ENCODE data around the gene POU3F3. TPM values are rescaled to one million over a fixed set of nuclear protein-coding genes. Genes with fewer than 3 reads are reported as not detected.
A peak's percentile ranks its signal among the peaks of the same experiment; 100 is the strongest.

POU3F3 gene
- total RNA-seq, 2 experiments from 2014 or later = not detected

DNA sequence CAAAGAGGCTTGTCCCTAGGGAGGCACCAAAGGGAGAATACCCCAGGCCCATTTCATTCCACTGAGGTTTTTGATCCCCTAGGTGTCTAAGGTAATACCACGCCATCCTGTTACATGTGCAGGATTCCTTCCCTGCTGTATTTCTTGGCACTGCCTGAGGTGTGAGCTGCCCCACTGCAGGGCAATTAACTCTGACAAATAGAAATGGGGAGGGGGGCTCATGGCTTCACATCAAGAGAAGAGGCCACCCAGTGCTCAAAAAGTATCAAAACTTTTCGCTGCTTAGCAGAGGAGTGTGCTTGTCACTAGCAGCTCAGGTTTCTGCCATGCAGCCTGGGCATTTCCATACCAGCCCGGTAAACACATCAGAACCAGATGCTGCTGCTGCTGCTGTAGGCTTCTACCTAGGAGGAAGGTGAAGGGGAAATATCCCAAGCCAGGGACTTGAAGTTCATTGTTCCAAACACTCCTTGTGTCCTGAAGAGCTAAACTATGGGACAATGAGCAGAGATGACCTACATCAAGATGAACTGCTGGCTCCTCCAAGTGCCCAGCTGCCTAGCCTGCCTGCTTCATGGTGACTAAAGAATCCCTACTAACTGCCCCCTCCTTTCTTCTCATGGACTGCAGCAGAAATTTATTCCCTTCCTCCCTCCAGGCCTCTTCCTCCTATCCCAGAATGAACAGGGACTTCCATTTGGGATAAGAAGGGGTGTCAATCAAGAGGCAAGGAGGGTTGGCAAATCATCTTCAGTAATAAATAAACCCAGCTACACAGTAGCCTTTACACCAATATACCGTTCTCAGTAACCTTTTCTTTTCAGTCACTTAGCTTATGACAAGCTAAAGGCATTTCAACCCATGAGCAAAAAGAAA, 16.4 kb downstream of the POU3F3 start:
- no peaks in the 10 kb centered on the region for H3K36me3 Mint-ChIP-seq (ENCODE audit: low read depth)

DNA sequence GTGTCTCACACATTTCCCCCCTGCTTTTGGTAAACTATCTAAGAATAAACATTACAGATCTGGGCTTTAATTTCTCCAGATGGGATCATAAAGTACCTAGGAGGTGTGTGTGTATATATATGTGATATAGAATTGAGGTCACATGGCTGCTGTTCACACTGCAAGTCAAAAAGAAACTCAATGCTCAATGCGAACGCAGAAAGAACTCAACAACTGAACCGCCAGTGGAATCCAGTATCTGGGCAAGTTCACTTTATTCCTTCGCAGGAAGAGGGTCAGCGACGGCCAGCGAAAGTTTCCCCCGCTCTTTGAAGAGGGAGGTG, 17.7 kb downstream of the POU3F3 start:
- POLR2A ChIA-PET = no interaction called here
- peaks cover 6% of the 10 kb centered on the region for H3K4me1 ChIP-seq (ENCODE audit: insufficient read depth, low read length)
- ATAC-seq (ENCODE audit: poor library complexity) = no peak
- peaks cover 84% of the 10 kb centered on the region for H3K27me3 Mint-ChIP-seq
- no peaks in the 10 kb centered on the region for H3K36me3 ChIP-seq (ENCODE audit: insufficient read depth, low read length)
- H3K27ac ChIP-seq (ENCODE audit: low read depth in 1 of 2, low read length in 2 of 2) = no peak overlapping the region
- H3K4me3 Mint-ChIP-seq = peak overlapping the region; percentile 30
- no peak for DNase-seq
- TF ChIP-seq, protein P1, sequence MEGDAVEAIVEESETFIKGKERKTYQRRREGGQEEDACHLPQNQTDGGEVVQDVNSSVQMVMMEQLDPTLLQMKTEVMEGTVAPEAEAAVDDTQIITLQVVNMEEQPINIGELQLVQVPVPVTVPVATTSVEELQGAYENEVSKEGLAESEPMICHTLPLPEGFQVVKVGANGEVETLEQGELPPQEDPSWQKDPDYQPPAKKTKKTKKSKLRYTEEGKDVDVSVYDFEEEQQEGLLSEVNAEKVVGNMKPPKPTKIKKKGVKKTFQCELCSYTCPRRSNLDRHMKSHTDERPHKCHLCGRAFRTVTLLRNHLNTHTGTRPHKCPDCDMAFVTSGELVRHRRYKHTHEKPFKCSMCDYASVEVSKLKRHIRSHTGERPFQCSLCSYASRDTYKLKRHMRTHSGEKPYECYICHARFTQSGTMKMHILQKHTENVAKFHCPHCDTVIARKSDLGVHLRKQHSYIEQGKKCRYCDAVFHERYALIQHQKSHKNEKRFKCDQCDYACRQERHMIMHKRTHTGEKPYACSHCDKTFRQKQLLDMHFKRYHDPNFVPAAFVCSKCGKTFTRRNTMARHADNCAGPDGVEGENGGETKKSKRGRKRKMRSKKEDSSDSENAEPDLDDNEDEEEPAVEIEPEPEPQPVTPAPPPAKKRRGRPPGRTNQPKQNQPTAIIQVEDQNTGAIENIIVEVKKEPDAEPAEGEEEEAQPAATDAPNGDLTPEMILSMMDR (IDR thresholded peaks at IDR 0.05) = no peak
- no peaks in the 10 kb centered on the region for H3K9me3 Mint-ChIP-seq
- peaks cover 53 to 69% of the 10 kb centered on the region in 2 experiments for H3K27me3 ChIP-seq (ENCODE audit: control insufficient read depth in 1 of 2, insufficient read depth in 2 of 2, low read length in 2 of 2)
- CTCF ChIA-PET = no interaction called here
- peaks cover 0 to 29% of the 10 kb centered on the region in 2 experiments for H3K9me3 ChIP-seq (ENCODE audit: control insufficient read depth in 1 of 2, insufficient read depth in 1 of 2, low read length in 2 of 2)
- no peak overlapping the region for H3K4me3 ChIP-seq (ENCODE audit: low read length)
- intact Hi-C loops (cut with DNase I, micrococcal nuclease) = no loop called here
- H3K4me1 Mint-ChIP-seq (ENCODE audit: low read depth) = peaks cover 9% of the 10 kb centered on the region
- H3K36me3 Mint-ChIP-seq (ENCODE audit: low read depth) = no peaks in the 10 kb centered on the region
- H3K27ac Mint-ChIP-seq = no peak overlapping the region

More for the DNA sequence above, 16.4 kb downstream of the POU3F3 start:
- no peaks in the 10 kb centered on the region for H3K36me3 ChIP-seq (ENCODE audit: insufficient read depth, low read length)
- peaks cover 88% of the 10 kb centered on the region for H3K27me3 Mint-ChIP-seq
- ATAC-seq (ENCODE audit: poor library complexity) (no peak), DNase-seq (no peak)
- no peak overlapping the region for H3K27ac ChIP-seq (ENCODE audit: low read depth in 1 of 2, low read length in 2 of 2)
- H3K9me3 Mint-ChIP-seq = no peaks in the 10 kb centered on the region
- intact Hi-C loops (cut with DNase I, micrococcal nuclease) = no loop called here
- H3K27me3 ChIP-seq (ENCODE audit: control insufficient read depth in 1 of 2, insufficient read depth in 2 of 2, low read length in 2 of 2) = peaks cover 64 to 76% of the 10 kb centered on the region in 2 experiments
- peaks cover 6% of the 10 kb centered on the region for H3K4me1 ChIP-seq (ENCODE audit: insufficient read depth, low read length)
- no peak overlapping the region for H3K4me3 ChIP-seq (ENCODE audit: low read length)
- no peak overlapping the region for H3K4me3 Mint-ChIP-seq
- POLR2A ChIA-PET = no interaction called here
- H3K4me1 Mint-ChIP-seq (ENCODE audit: low read depth) = peaks cover 9% of the 10 kb centered on the region
- TF ChIP-seq, protein P1 (IDR thresholded peaks at IDR 0.05) = no peak
- peaks cover 0 to 29% of the 10 kb centered on the region in 2 experiments for H3K9me3 ChIP-seq (ENCODE audit: control insufficient read depth in 1 of 2, insufficient read depth in 1 of 2, low read length in 2 of 2)
- H3K27ac Mint-ChIP-seq = no peak overlapping the region
- CTCF ChIA-PET = no interaction called here

DNA sequence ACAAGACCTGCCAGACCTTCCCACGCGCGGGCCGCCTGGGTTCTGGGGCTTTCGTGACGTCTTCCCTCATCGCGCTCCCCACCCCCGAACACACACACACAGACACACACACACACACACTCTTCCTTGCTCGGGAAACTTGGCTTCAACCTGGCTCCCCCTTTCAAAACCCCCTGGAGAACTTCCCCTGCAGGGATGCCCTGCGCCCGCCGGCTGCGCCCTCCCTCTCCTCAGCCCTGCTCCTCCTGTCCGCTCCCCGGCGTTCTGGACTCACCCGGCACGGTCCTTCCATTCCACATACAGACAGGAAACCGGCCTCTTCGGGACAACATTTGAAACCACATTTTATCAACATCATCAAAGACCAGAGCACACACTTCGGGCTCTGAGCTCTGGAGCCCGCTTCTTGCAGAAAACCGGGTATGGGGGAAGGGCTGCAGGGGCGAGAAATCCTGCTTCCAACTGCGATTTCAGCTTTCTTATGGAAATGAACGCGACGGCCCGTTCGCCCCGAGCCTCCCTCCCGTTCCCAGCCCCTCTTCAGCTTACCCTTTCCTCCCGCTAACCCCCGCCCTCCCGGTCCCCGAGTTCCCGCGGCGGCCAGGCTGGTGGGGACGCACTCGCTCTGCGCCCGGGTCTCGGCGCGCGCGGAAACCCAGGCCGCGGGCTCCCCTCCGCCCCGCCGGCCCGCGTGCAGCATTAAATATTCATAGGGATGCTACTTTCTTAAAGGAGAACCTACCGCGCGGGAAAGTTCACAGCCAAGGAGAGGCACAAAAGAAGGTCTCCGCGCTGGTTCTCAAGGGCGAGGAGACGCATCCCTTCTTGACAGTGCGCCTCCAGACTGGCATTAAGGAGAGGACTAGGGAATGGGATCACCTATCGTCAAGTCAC, 18.3 kb downstream of the POU3F3 start:
- ChIA-PET CTCF (no interaction called here), POLR2A (no interaction called here)
- H3K9me3 ChIP-seq (ENCODE audit: control insufficient read depth in 1 of 2, insufficient read depth in 1 of 2, low read length in 2 of 2) = peaks cover 0 to 25% of the 10 kb centered on the region in 2 experiments
- Mint-ChIP-seq H3K36me3 (ENCODE audit: low read depth) (no peaks in the 10 kb centered on the region), H3K9me3 (no peaks in the 10 kb centered on the region), H3K27ac (no peak overlapping the region), H3K4me1 (ENCODE audit: low read depth) (peaks cover 9% of the 10 kb centered on the region), H3K27me3 (peaks cover 85% of the 10 kb centered on the region), H3K4me3 (peak overlapping the region; percentile 30)
- no peak for DNase-seq
- peaks cover 6% of the 10 kb centered on the region for H3K4me1 ChIP-seq (ENCODE audit: insufficient read depth, low read length)
- H3K27ac ChIP-seq (ENCODE audit: low read depth in 1 of 2, low read length in 2 of 2) = no peak overlapping the region
- intact Hi-C loops (cut with DNase I, micrococcal nuclease) = no loop called here
- ATAC-seq (ENCODE audit: poor library complexity) = no peak
- no peak overlapping the region for H3K4me3 ChIP-seq (ENCODE audit: low read length)
- H3K27me3 ChIP-seq (ENCODE audit: control insufficient read depth in 1 of 2, insufficient read depth in 2 of 2, low read length in 2 of 2) = peaks cover 48 to 63% of the 10 kb centered on the region in 2 experiments
- H3K36me3 ChIP-seq (ENCODE audit: insufficient read depth, low read length) = no peaks in the 10 kb centered on the region
- TF ChIP-seq, protein P1 (IDR thresholded peaks at IDR 0.05) = no peak
